Activated CD4-positive, alpha-beta T cell treated with anti-CD3 and anti-CD28 coated beads, Interleukin-2, amount 50 U/mL, for 4 hours (primary cell): Measurements from ENCODE around the gene IL17RE.
A peak's percentile ranks its signal among the peaks of the same experiment; 100 is the strongest.
"Not testable (repeated sequence)": the region's sequence is repeated elsewhere in the genome, so short reads cannot be mapped to it uniquely, and the experiment has no call there.

Source experiments
- DNase-seq, 2 experiments: peaks; one replicate each; pipeline ENCODE4 v3.0.0-alpha.2; 2020

Gene IL17RE

DNA sequence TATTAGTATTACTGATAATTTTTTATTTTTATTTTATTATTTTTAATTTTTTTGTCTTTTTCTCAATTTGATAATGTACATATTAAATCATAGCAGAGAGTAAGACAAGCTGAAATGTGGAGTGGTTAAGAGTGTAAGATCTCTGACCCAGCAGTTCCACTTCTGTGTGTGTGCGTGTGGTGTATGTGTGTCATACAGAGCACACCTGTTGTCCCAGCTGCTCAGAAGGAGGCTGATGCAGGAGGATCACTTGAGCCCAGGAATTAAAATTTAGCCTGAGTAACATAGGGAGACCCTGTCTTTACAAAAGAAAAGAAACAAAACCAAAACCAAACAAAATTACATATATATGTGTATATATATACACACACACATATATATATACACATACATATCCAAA, 21.2 kb upstream of the IL17RE start:
- no peak for DNase-seq

DNA sequence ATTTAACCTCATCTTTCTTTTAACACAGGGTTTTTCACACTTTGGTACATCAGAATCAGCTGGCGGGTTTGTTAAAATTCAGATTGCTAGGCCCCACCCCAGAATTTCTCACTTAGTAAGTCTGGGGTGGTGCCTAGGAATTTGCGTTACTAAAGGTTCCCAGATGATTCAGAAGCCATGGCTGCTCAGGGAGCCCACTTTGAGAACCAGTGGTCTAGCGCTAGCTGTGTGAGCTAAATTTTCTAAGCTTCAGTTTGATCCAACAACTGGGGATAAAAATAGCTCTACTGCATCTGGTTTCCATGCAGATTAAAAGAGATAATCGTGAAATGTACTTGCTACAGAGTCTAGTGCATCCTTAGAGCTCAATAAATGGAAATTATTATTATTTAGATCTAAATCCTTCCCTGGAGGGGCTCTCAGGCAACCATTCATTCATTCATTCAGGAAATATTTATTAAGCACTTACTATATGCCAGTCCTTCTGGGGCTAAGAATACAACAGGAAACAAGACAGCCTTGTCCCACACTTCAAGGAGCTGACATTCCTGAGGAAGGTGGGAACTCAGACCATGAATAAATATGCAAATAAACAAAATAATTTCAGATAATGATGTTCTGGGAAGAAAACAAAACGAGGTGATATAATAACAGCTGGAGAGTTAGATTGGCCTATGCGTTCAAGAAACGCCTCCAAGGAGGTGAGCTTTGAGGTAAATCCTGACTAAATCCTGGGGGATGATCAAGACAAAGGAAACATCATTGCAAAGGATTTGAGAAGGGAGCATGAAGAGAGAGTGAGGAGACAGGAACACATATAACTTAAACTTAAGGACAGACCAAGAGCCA, 18.7 kb upstream of the IL17RE start:
- no peak for DNase-seq

DNA sequence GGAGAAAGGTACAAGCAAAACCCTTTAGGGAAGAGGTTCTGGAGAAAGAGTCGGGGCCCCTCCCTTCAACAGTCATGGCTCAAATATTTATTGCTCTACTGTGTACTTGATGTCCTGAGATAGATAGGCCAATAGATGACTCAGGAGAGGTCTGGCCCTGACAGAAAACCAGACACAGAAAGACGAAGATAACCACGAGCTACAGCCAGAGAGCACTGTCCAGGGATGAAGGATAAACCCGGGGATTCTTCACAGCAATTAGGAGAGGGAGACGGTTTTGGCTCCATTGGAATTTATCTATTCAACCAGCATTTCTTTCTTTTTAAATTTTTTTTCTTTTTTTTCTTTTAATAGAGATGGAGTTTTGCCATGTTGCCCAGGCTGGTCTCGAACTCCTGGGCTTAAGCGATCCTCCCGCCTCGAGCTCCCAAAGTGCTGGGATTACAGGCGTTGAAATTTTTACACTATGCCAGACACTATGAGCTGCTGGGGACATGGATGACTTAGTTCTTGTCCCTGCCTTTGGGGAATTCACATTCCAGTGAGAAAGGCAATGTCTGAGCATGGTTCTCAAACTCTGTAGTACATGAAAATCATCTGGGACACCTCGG, 18.0 kb upstream of the IL17RE start:
- no peak for DNase-seq

DNA sequence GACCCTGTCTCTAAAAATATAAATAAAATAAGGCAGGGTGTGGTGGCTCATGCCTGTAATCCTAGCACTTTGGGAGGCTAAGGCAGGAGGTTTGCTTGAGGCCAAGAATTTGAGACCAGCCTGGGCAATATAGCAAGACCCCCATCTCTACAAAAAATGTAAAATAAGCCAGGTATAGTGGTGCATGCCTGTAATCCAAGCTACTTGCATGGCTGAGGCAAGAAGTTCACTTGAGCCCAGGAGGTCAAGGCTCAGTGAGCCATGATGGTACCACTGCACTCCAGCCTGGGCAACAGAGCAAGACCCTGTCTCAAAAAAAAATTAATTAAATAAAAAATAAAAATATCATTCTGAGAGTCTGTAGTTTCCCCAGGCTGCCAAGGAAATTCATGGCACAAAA, 16.3 kb upstream of the IL17RE start:
- DNase-seq: no peak

DNA sequence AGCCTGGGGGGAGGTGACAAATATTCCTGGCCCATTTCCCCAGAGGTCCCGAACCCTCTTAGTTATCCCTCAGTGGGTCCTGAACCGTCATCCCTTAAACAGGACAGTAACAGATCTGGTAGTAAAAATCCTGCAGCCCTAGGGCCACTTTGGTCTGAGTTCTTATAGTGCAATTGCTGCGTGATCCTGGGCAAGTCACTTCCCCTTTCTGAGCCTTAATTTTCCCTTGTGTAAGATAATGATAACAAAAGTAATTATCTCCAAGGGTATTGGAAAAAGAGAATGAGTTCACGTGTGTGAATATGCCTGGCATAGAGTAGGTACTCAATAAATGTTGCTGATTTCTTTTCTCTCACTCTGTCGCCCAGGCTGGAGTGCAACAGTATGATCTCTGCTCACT, 15.2 kb upstream of the IL17RE start:
- DNase-seq: no peak

DNA sequence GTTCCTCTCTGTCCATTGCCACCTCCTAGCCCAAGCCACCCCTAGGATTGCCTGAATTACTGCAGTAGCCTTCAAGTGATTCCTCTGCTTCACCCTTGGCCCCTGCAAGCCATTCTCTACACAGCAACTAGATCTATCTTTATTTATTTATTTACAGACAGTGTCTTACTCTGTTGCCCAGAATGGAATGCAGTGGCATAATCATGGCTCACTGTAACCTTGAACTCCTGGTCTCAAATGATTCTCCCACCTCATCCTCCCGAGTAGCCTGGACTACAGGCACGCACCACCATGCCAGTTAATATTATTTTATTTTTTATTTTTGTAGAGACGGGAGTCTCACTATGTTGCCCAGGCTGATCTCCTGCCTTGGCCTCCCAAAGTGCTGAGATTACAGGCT, 14.1 kb upstream of the IL17RE start:
- no peak for DNase-seq

DNA sequence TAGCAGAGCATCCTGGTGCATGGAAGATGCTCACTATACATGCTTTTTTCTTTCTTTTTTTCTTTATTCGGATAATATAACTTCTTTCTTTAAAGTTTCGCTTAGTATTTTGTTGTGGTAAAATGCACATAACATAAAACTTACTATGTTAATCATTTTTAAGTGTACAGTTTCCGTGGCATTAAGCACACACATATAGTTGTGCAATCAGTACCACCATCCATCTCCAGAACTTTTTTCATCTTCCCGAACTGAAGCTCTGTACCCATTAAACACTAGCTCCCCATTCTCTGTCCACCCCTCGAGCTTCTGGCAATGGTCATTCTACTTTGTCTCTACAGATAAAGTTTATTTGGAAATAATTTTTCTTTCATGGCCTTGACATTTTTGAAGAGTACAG, 13.2 kb upstream of the IL17RE start:
- no peak for DNase-seq

DNA sequence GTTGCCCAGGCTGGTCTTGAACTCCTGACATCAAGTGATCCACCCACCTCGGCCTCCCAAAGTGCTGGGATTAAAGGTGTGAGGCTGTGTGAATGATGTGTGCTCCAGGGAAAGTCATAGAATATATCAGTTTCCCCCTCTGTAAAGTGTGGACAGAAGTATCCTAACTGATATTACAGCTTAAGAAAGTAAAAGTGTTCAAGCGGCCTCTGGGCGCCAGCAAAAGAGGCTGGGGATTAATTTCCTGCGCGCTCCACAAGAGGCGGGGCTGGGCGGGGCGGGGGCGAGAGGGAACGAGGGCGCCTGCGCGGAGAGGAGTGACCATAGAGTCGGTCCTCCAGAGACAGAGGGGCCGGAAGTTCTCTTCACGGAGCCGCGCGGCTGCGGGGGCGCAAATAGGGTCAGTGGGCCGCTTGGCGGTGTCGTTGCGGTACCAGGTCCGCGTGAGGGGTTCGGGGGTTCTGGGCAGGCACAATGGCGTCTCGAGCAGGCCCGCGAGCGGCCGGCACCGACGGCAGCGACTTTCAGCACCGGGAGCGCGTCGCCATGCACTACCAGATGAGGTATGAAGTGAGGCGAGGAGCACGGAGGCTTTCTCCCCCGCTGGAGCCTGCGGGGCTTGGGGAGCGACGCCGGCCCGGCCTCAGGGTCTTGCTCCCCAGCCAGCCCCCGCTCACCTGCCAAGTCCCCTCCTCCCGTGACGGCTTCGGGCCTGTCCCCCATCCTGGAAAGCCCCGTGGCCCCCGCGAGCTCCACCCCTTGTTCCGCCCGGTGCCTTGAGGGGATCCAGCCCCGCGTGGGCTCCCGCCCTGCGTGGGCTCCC, 12.2 kb upstream of the IL17RE start, which contains the start of gene JAGN1:
TSS of gene JAGN1 (plus strand) at position 362 of the 823 bp plus-strand sequence. CDS start at position 475, 113 bp downstream.
- DNase-seq: peak; percentile 91 to 93

DNA sequence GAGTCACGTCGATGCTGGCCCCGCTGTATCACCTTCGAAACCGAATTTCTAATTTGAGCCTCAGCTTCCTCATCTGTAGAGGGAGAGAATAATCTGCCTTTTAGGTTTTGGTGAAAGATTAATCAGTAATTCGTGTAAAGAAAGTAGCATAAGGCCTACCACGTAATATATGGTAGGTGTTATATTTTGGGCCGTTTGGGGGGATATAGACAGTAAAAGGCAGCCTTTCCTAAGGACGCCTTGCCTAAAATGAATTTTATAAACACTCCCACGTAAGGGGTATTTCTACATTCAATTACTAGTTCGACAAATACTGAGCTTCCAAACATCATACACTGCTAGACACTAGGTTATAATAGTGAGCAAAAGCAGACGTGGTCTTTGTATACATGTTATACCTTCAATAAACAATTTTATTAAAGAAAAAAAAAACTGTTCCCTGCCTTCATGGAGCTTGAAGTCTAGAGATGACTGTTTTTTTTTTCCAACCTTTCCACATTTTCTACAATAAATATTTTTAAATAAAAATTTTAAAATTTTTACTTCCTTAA, 11.5 kb upstream of the IL17RE start:
- no peak for DNase-seq

DNA sequence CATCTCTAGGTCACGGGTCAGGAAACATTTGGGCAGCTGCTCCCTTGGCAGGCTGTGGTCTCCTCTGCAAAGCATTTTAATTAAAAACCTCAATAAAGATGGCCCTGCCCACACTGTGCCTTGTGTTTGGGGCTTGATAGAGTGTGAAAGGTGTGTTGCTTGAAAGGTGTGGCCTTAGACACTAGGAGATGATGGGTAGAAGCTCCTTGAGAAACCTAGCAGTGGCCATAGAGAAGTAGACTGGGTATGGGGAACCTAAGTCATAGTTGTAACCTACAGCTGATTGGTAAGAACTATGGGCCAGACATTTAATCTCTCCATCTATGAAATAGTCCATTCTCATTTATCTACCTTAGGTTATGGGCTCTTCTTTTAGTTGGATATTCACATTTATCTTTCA, 8.9 kb upstream of the IL17RE start:
- DNase-seq: no peak

DNA sequence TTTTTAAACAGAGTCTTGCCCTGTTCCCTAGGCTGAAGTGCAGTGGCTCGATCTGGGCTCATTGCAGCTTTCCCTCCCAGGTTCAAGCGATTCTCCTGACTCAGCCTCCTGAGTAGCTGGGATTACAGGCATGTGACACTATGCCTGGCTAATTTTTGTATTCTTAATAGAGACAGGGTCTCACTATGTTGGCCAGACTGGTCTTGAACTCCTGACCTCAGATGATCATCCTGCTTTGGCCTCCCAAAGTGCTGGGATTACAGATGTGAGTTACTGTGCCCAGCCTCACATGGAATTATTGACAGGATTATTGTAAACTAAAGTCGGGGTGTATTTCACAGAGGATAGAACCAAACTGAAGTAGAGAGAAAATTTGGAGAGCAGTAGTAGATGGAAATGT, 6.9 kb upstream of the IL17RE start:
- DNase-seq: not testable (repeated sequence)

DNA sequence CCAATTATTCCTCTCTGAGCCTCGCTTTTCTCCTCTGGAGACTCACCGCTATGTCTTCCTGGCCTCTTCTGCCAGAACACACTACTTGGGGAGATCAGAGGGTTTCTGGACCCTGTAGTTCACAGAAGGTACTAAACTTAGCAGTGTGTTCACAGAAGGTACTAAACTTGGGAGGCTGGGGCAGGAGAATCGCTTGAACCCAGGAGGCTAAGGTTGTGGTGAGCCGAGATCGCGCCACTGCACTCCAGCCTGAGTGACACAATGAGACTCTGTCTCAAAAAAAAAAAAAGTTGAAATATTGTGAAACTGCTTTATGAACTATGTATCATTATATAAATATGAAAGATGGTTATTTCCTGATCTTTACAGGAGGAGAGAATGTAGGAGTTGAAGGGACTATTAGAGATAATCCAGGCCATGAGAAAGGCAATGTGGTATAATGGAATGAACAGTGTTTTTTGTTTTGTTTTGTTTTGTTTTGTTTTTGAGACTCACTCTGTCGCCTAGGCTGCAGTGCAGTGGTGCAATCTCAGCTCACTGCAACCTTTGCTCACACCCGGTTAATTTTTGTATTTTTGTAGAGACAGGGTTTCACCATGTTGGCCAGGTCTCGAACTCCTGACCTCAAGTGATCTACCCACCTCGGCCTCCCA, 5.8 kb upstream of the IL17RE start:
- not testable (repeated sequence) for DNase-seq

DNA sequence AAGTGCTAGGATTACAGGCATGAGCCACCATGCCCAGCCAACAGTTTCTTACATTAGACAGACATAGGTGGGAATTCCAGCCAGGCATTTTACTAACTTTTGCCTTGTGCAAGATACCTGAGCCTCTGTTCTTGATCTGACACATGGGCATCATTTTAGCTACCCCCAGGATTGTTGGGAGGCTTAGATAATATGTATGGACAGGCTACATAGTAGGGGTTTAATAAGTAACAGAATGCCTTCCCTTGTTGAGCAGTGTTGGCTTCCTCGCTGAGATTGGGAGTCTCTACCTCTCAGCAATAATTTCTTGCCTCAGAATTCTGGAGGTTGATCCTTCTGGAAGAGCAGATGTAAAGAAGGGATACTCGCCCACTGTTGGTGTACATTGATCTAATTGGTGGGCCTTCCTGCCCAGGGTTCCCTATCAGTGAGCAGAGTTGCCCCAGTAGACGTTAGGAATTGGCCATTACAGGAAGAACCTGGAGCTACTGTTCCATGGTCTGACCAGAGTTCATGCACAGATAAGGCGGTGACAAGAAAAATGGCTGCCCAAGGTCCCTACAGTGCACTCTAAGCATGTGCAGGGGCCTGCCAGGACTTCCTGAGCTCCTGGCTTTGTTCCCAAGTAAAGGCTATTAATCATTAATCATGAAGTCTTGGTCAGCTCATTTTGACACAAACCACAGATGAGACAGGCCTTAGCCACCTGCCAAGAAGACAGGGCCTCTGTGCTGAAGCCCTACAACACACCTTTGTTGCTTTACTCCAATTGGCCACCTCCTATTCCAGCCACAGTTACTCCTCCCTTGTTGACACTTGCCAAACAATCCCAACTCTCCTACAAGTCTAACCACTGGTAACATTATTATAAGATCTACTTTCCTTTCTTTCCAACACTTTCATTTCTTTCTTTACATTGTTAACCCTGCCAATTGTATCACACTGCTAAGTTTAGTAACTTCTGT, 5.0 kb upstream of the IL17RE start:
- DNase-seq: no peak

DNA sequence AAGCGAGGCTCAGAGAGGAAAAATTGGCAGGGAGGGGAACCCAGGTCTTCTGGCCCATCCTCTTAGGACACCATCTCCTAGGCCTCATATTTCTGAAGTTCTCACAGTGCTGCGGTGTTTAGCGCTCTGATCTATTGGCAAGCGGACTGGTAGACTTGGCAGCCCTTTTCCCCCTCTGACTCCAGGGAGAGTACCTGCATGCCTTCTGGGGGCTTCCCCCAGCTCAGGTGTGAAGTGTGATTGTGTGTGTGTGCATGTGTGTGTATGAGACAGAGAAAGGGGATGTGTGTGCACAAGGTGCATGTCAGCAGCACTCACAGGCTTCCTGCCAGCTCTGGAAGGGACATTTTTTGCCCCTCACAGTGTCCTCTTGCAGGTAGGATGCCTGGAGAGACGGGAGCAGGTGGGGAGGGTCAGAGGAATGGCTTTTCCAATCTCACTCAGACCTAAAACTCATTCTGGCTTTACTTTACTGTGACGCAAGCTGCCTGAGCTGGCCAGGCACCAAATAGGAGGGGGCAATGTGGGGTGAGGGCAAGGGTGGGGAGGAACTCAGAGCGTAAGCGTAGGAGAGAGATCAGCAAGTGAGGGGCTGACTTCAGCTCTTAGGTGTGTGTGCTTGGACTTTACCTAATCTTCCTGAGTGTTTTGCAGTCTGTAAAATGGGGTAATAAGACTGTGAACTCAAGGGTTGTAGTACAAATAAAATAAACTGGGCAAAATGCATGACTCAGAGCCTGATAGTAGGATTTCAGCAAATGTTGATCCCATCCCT, 4.0 kb upstream of the IL17RE start:
- no peak for DNase-seq

DNA sequence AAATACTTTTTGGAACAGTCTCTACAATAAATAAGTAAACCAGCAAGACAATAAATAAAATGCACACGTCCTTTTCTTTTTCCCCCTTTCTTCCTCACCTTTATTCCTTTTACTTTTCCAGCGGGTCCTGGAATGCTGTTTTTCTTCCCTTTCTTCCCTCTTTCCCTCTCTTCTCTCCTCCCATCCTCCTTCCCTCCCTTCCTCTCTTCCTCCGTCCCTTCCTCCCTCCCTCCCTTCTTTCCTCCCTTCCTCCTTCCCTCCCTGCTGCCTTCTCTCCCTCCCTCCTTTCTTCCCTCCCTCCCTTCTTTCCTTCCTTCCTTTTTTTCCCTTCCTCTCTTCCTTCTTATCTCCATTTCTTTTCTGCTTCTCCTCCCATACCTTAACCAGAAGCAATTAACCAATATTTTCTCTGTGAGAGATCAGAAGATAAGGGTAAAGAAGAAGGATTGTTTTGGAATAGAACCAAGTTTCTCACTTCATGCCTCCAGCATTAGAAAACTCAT, 3.3 kb upstream of the IL17RE start:
- DNase-seq: no peak

DNA sequence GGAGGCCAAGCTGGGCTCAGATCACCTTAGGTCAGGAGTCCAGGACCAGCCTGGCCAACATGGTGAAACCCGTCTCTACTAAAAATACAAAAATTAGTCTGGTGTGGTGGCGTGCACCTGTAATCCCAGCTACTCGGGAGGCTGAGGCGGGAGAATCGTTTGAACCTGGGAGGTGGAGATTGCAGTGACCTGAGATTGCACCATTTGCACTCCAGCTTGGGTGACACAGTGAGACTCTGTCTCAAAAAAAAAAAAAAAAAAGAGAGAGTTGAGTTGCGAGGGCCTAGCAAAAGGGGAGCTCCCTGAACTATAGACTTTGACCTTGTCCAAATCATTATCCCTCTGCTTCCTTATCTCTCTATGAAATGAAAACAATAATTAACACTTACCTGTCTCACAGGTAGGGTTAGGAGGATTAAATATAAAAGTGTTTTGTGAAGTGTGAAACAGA, 1.7 kb upstream of the IL17RE start:
- DNase-seq: not testable (repeated sequence)

DNA sequence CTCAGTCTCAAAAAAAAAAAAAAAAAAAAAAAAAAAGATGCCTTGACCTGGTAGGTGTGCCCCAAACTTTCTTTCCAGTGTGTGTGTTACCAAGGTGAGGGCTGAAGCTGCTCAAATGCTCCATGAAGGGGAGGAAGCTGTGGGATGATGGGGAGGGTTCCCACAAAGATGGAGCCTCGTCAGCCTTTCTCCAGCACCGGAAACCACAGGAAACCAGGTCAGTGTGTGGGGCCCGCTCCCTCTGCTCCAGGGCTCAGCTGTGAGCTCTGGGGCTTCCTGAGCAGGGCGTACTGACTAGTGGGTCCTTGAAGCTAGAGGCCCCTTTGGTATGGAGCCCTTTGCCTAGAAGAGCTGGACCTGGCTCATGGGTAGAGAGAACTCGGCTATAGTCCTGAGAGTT, 681 bp upstream of the IL17RE start:
- DNase-seq: peak; percentile 23 to 27

DNA sequence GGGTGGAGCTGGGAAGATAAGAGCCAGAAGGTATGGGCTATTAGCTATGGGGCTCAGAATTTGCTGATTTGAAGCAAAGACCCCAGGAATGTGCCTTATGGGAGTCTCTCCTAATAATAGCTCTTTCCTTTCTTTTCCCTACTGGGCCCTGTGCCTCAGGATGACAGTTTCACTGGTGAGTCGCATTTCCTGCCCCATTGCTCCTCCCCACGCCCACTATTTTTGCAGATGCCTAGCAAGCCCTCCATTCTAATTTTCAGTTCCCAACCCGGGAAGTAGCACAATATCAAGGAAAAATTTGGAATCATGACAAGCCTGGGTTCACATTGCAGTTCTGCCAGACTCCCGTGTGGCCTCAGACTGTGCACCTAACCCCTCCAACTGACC, 583 bp downstream of the IL17RE start:
- no peak for DNase-seq

DNA sequence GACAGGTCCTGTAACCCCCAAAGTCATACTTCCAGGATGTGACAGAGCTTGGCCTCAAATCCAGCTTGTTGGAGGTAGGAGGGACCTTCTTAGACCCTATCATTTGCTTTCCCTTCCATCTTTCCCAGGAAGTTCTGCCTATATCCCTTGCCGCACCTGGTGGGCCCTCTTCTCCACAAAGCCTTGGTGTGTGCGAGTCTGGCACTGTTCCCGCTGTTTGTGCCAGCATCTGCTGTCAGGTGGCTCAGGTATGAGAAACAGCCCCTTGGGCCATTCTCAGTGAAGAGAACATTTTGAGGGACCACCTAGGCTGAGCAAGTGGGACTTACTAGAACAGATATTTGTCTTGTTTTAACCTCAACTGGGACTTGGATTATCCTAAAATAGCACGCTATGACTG, 1.3 kb downstream of the IL17RE start:
- DNase-seq: no peak

DNA sequence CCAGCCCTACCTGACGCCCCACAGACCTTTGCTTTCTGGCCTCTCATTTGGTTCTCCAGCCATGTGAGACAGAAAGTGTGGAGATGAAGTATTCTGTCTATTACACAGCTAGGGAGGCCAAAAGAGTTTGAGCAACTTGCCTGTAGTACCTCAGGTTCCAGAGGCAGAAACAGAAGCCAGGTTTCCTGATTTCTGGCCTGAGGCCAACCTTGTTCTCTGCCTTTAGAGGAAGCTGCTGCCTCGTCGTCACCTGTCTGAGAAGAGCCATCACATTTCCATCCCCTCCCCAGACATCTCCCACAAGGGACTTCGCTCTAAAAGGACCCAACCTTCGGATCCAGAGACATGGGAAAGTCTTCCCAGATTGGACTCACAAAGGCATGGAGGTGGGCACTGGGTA, 3.8 kb downstream of the IL17RE start:
- DNase-seq: no peak
